NAMALWA (cell line): Measurements from ENCODE around the gene METTL25B.

ENCODE experiments used
- DNase-seq: peaks from one replicate; pipeline ENCODE4 v3.0.0-alpha.2; 2015; ENCODE audit warnings: low spot score

The METTL25B gene

GRCh38 chr1:156700736-156701531, 27.3 kb upstream of the METTL25B start:
- no peak for DNase-seq

GRCh38 chr1:156703336-156703735, 24.9 kb upstream of the METTL25B start:
- DNase-seq: no peak

- DNase-seq: peak; percentile 46
Observed at GRCh38 chr1:156703741-156704140, 24.5 kb upstream of the METTL25B start.

GRCh38 chr1:156704166-156704711, 24.0 kb upstream of the METTL25B start:
- DNase-seq: no peak

- DNase-seq: no peak
Observed at GRCh38 chr1:156704930-156705320, 23.3 kb upstream of the METTL25B start.

GRCh38 chr1:156705321-156705917, 22.9 kb upstream of the METTL25B start, which contains the start of gene CRABP2:
TSS of gene CRABP2 (minus strand) at chr1:156705583. CDS start at chr1:156705446, 137 bp downstream.
- DNase-seq: no peak

GRCh38 chr1:156705918-156706656, 22.2 kb upstream of the METTL25B start:
- DNase-seq: peak; percentile 66

GRCh38 chr1:156706657-156707416, 21.4 kb upstream of the METTL25B start:
- no peak for DNase-seq

GRCh38 chr1:156707417-156708217, 20.7 kb upstream of the METTL25B start:
- no peak for DNase-seq

GRCh38 chr1:156708218-156708661, 20.0 kb upstream of the METTL25B start:
- no peak for DNase-seq

GRCh38 chr1:156709031-156709430, 19.2 kb upstream of the METTL25B start:
- DNase-seq: no peak

- no peak for DNase-seq
Observed at GRCh38 chr1:156709757-156710489, 18.3 kb upstream of the METTL25B start.

GRCh38 chr1:156711011-156711817, 17.1 kb upstream of the METTL25B start:
- no peak for DNase-seq

- DNase-seq: no peak
Observed at GRCh38 chr1:156712626-156713025, 15.6 kb upstream of the METTL25B start.

GRCh38 chr1:156714830-156715229, 13.4 kb upstream of the METTL25B start:
- no peak for DNase-seq

GRCh38 chr1:156717351-156717750, 10.9 kb upstream of the METTL25B start:
- DNase-seq: no peak

GRCh38 chr1:156721131-156721530, 7.1 kb upstream of the METTL25B start:
- DNase-seq: no peak

GRCh38 chr1:156721535-156721934, 6.7 kb upstream of the METTL25B start:
- DNase-seq: no peak

- peak; percentile 95 for DNase-seq
Observed at GRCh38 chr1:156725683-156726280, 2.5 kb upstream of the METTL25B start.
